WTC11 (cell line): ENCODE results near the gene AP2M1. TPM values are rescaled to one million over a fixed set of nuclear protein-coding genes. Genes with fewer than 3 reads are reported as not detected.

Source experiments
- ATAC-seq: fragments of 200-7000 bp; cut with Tn5 transposase; 2 replicates; pipeline ENCODE4 v1.10.0; 2021; ENCODE audit warnings: mild to moderate bottlenecking, moderate library complexity
- CTCF ChIA-PET: fragments of 300-600 bp; sonication (Branson Sonifier 250); formaldehyde crosslinking; loops from one replicate; lab custom pipeline; 2021; ENCODE audit warnings: antibody characterized with exemption; lab: Charles Lee
- POLR2A ChIA-PET: fragments of 350-600 bp; sonication (Branson Sonifier 250); formaldehyde crosslinking; loops from one replicate; lab custom pipeline; 2021; ENCODE audit warnings: antibody characterized with exemption; lab: Charles Lee
- DNase-seq: peaks from one replicate; pipeline ENCODE4 v3.0.0; 2021; ENCODE audit warnings: low spot score
- H3K27ac Mint-ChIP-seq: 2 replicates; pipeline ENCODE4 v1.8.0; 2021; ENCODE audit warnings: mixed read lengths
- H3K27me3 Mint-ChIP-seq: 2 replicates; pipeline ENCODE4 v1.8.0; 2021; ENCODE audit warnings: low read depth, mild to moderate bottlenecking, moderate library complexity, mixed read lengths
- H3K36me3 Mint-ChIP-seq: 2 replicates; pipeline ENCODE4 v1.8.0; 2021; ENCODE audit warnings: mixed read lengths
- H3K4me1 Mint-ChIP-seq: 2 replicates; pipeline ENCODE4 v1.8.0; 2022; ENCODE audit warnings: mixed read lengths
- H3K4me3 Mint-ChIP-seq: 2 replicates; pipeline ENCODE4 v1.8.0; 2021; ENCODE audit warnings: mild to moderate bottlenecking, moderate library complexity, mixed read lengths
- H3K9me3 Mint-ChIP-seq: 2 replicates; pipeline ENCODE4 v1.8.0; 2021; ENCODE audit warnings: mixed read lengths
- AR ChIP-seq: fragments of 250-450 bp; sonication (Bioruptor Pico); IDR thresholded peaks from 2 replicates; pipeline ENCODE4 v1.9.0; 2021; ENCODE audit warnings: mild to moderate bottlenecking
- CTCF ChIP-seq: fragments of 200-600 bp; IDR thresholded peaks from 2 replicates; pipeline ENCODE4 v1.8.0; 2022; ENCODE audit warnings: antibody characterized with exemption
- FOXP4 ChIP-seq: sonication (generic); formaldehyde crosslinking; IDR thresholded peaks from 2 replicates; pipeline ENCODE4 v1.8.0; 2022; ENCODE audit warnings: mild to moderate bottlenecking, missing genetic modification reagents
- GABPB1 ChIP-seq: sonication (generic); formaldehyde crosslinking; IDR thresholded peaks from 2 replicates; pipeline ENCODE4 v1.8.1; 2023; ENCODE audit warnings: mild to moderate bottlenecking, missing genetic modification reagents
- JAZF1 ChIP-seq: fragments of 250-450 bp; sonication (Bioruptor Pico); IDR thresholded peaks from 2 replicates; pipeline ENCODE4 v1.9.0; 2021; ENCODE audit warnings: moderate library complexity, mild to moderate bottlenecking, inconsistent platforms
- NFE2L1 ChIP-seq: sonication (generic); formaldehyde crosslinking; IDR thresholded peaks from 2 replicates; pipeline ENCODE4 v1.8.1; 2023; ENCODE audit warnings: missing genetic modification reagents
- ZNF219 ChIP-seq: sonication (generic); formaldehyde crosslinking; IDR thresholded peaks from 2 replicates; pipeline ENCODE4 v1.8.0; 2023; ENCODE audit warnings: missing genetic modification reagents, mild to moderate bottlenecking, borderline replicate concordance
- ZNF396 ChIP-seq: fragments of 250-450 bp; sonication (Bioruptor Pico); IDR thresholded peaks from 2 replicates; pipeline ENCODE4 v1.8.0; 2021; ENCODE audit warnings: mild to moderate bottlenecking, moderate library complexity, borderline replicate concordance
- total RNA-seq: library from RNA; stranded (reverse); gene quantifications from 3 replicates; pipeline ENCODE4 v1.2.3, GENCODE V29; 2021
- TF ChIP-seq, protein P1 (sequence below): sonication (generic); formaldehyde crosslinking; IDR thresholded peaks from 2 replicates; pipeline ENCODE4 v1.8.1; 2022; ENCODE audit warnings: mild to moderate bottlenecking, missing genetic modification reagents, moderate library complexity, borderline replicate concordance
- TF ChIP-seq, protein P2 (sequence below): fragments of 250-450 bp; sonication (Bioruptor Pico); IDR thresholded peaks from 2 replicates; pipeline ENCODE4 v1.9.0; 2021; ENCODE audit warnings: mild to moderate bottlenecking, borderline replicate concordance

Gene AP2M1
- total RNA-seq, 1 experiment from 2014 or later: 399 TPM

GRCh38 chr3:184223946-184224345, 49.3 kb downstream of the AP2M1 start (continued):
- TF ChIP-seq ZNF396 (no peak), AR (CRISPR knock-in tag) (no peak), FOXP4 (CRISPR knock-in tag) (no peak), ZNF219 (CRISPR knock-in tag) (no peak), GABPB1 (CRISPR knock-in tag) (no peak)
- TF ChIP-seq, protein P1, sequence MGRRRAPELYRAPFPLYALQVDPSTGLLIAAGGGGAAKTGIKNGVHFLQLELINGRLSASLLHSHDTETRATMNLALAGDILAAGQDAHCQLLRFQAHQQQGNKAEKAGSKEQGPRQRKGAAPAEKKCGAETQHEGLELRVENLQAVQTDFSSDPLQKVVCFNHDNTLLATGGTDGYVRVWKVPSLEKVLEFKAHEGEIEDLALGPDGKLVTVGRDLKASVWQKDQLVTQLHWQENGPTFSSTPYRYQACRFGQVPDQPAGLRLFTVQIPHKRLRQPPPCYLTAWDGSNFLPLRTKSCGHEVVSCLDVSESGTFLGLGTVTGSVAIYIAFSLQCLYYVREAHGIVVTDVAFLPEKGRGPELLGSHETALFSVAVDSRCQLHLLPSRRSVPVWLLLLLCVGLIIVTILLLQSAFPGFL (CRISPR knock-in tag): no peak
- TF ChIP-seq, protein P2, sequence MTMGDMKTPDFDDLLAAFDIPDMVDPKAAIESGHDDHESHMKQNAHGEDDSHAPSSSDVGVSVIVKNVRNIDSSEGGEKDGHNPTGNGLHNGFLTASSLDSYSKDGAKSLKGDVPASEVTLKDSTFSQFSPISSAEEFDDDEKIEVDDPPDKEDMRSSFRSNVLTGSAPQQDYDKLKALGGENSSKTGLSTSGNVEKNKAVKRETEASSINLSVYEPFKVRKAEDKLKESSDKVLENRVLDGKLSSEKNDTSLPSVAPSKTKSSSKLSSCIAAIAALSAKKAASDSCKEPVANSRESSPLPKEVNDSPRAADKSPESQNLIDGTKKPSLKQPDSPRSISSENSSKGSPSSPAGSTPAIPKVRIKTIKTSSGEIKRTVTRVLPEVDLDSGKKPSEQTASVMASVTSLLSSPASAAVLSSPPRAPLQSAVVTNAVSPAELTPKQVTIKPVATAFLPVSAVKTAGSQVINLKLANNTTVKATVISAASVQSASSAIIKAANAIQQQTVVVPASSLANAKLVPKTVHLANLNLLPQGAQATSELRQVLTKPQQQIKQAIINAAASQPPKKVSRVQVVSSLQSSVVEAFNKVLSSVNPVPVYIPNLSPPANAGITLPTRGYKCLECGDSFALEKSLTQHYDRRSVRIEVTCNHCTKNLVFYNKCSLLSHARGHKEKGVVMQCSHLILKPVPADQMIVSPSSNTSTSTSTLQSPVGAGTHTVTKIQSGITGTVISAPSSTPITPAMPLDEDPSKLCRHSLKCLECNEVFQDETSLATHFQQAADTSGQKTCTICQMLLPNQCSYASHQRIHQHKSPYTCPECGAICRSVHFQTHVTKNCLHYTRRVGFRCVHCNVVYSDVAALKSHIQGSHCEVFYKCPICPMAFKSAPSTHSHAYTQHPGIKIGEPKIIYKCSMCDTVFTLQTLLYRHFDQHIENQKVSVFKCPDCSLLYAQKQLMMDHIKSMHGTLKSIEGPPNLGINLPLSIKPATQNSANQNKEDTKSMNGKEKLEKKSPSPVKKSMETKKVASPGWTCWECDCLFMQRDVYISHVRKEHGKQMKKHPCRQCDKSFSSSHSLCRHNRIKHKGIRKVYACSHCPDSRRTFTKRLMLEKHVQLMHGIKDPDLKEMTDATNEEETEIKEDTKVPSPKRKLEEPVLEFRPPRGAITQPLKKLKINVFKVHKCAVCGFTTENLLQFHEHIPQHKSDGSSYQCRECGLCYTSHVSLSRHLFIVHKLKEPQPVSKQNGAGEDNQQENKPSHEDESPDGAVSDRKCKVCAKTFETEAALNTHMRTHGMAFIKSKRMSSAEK (CRISPR knock-in tag): no peak

DNA sequence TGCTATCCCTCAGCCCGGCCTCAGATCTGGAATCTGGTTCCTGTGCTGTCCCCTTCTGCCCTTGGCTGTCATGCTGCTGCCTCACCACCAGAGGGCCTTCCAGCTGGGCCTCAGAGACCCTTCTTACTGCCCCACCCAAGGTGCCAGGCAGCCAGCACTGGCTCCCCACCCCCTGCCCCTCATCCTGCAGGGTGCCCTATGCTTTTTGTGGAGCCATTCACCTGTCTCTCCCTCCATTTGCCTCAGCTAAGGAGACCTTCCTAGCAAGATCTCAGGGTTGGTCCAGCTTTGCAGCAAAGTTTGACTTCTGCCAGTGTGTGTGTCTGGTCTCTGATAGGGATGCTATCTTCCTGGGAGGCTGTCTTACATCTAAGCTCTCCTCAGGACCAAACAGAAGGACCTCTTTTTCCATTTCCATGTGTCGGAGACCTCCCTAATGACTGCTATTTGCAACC, 52.9 kb downstream of the AP2M1 start:
- ChIA-PET POLR2A (interaction anchor here (0.6 to 2.5 kb wide), 3 partner anchors 14 to 59 kb away, joined by 3 to 6 read pairs (median 5); no protein-coding TSS in a partner anchor), CTCF (interaction anchor here (0.6 to 5.3 kb wide), 40 partner anchors 10 to 804 kb away, joined by 3 to 88 read pairs (median 4); partner anchors contain the start of genes ABCC5, ABCF3, CAMK2N2 and DVL3)
- no peaks in the 10 kb centered on the region for H3K9me3 Mint-ChIP-seq
- ATAC-seq (peak; percentile 62), DNase-seq (peak; percentile 72)
- TF ChIP-seq NFE2L1 (CRISPR knock-in tag) (no peak), JAZF1 (CRISPR knock-in tag) (no peak), CTCF (peak; percentile 97)
- peaks cover 62% of the 10 kb centered on the region for H3K27me3 Mint-ChIP-seq
- H3K4me3 Mint-ChIP-seq: no peak overlapping the region
- H3K36me3 Mint-ChIP-seq: no peaks in the 10 kb centered on the region
- H3K27ac Mint-ChIP-seq: no peak overlapping the region
- H3K4me1 Mint-ChIP-seq: peaks cover 8% of the 10 kb centered on the region; the same call in 1 of the 2 replicates
